PC-3 (cell line): ENCODE results near the gene SLC4A2. TPM values are rescaled to one million over a fixed set of nuclear protein-coding genes. Genes with fewer than 3 reads are reported as not detected.

ENCODE experiments used
- ATAC-seq: fragments of 200-7000 bp; cut with Tn5 transposase; 2 replicates; pipeline ENCODE4 v1.9.1; 2020; ENCODE audit warnings: mild to moderate bottlenecking, moderate library complexity
- BruUV-seq: library from RNA; stranded (reverse); fragments of 400-500 nt; replicated peaks from 2 replicates; lab custom pipeline; 2021; lab: Mats Ljungman, UMichigan
- CTCF ChIA-PET: fragments of 300-600 bp; sonication (Branson Sonifier 250); formaldehyde crosslinking; loops from one replicate; lab custom pipeline; 2022; ENCODE audit warnings: antibody characterized with exemption; lab: Charles Lee
- POLR2A ChIA-PET: fragments of 300-600 bp; sonication (Branson Sonifier 250); formaldehyde crosslinking; loops from one replicate; lab custom pipeline; 2022; ENCODE audit warnings: antibody characterized with exemption; ENCODE audit not compliant: unreplicated experiment; lab: Charles Lee
- DNase-seq: peaks from one replicate; pipeline ENCODE4 v3.0.0-alpha.2; 2015
- H2AFZ ChIP-seq: fragments of 300-600 bp; sonication (generic); 2 replicates; pipeline ENCODE4 v1.6.0; 2016; ENCODE audit warnings: antibody characterized with exemption, low read length
- H3F3A ChIP-seq: fragments of 300-600 bp; sonication (generic); one replicate; pipeline ENCODE4 v1.6.0; 2017; ENCODE audit warnings: antibody characterized with exemption, low read length, control low read depth, mild to moderate bottlenecking; ENCODE audit not compliant: unreplicated experiment
- H3K27ac ChIP-seq: fragments of 300-600 bp; sonication (generic); 2 replicates; pipeline ENCODE4 v1.5.1; 2016; ENCODE audit warnings: mild to moderate bottlenecking, low read length
- H3K27me3 ChIP-seq: fragments of 300-600 bp; sonication (generic); 2 replicates; pipeline ENCODE4 v1.6.1; 2016; ENCODE audit warnings: low read length, mixed read lengths
- H3K36me3 ChIP-seq: fragments of 300-600 bp; sonication (generic); 2 replicates; pipeline ENCODE4 v1.6.1; 2016; ENCODE audit warnings: low read depth, mixed run types, low read length, mixed read lengths
- H3K4me1 ChIP-seq: fragments of 300-600 bp; sonication (generic); 2 replicates; pipeline ENCODE4 v1.5.1; 2016; ENCODE audit warnings: low read length; ENCODE audit not compliant: insufficient read depth
- H3K4me2 ChIP-seq: fragments of 300-600 bp; sonication (generic); 2 replicates; pipeline ENCODE4 v1.6.0; 2016; ENCODE audit warnings: low read length
- H3K4me3 ChIP-seq: fragments of 300-600 bp; sonication (generic); 2 replicates; pipeline ENCODE4 v1.5.1; 2016; ENCODE audit warnings: mild to moderate bottlenecking, low read length, mixed read lengths
- H3K79me2 ChIP-seq: fragments of 300-600 bp; sonication (generic); 2 replicates; pipeline ENCODE4 v1.6.1; 2017; ENCODE audit warnings: low read length, mixed read lengths
- H3K9ac ChIP-seq: fragments of 300-600 bp; sonication (generic); 2 replicates; pipeline ENCODE4 v1.6.0; 2016; ENCODE audit warnings: mild to moderate bottlenecking, low read length
- H3K9me2 ChIP-seq: fragments of 300-600 bp; sonication (generic); replicated peaks from 2 replicates; pipeline ENCODE4 v1.6.1; 2016; ENCODE audit warnings: mixed run types, low read length, mixed read lengths
- H3K9me3 ChIP-seq: fragments of 300-600 bp; sonication (generic); 2 replicates; pipeline ENCODE4 v1.6.1; 2016; ENCODE audit warnings: low read length, mixed read lengths
- H4K20me1 ChIP-seq: fragments of 300-600 bp; sonication (generic); 2 replicates; pipeline ENCODE4 v1.6.1; 2016; ENCODE audit warnings: low read length, mixed read lengths
- EZH2 ChIP-seq: fragments of 300-600 bp; sonication (generic); IDR thresholded peaks from one replicate; pipeline ENCODE4 v1.6.1; 2017; ENCODE audit warnings: antibody characterized with exemption, mild to moderate bottlenecking, low read length; ENCODE audit not compliant: unreplicated experiment
- EZH2phosphoT487 ChIP-seq: fragments of 300-600 bp; sonication (generic); IDR thresholded peaks from 2 replicates; pipeline ENCODE4 v1.6.1; 2018; ENCODE audit warnings: mild to moderate bottlenecking, antibody characterized with exemption, low read length, borderline replicate concordance
- intact Hi-C: fragments of 100-400 bp; cut with micrococcal nuclease; formaldehyde crosslinking; loops from 2 replicates; pipeline ENCODE4 v1.9.0; 2023
- total RNA-seq: library from RNA; depleted of rRNA; stranded (reverse); fragments of >200 nt; gene quantifications from 2 replicates; pipeline ENCODE4 v1.2.3, GENCODE V29; 2014
- TF ChIP-seq, protein P1 (sequence below): fragments of 300-600 bp; sonication (generic); conservative IDR thresholded peaks from 2 replicates; pipeline ENCODE4 v1.5.1; 2017; ENCODE audit warnings: antibody characterized with exemption, low read depth, mild to moderate bottlenecking, low read length

Gene SLC4A2
- total RNA-seq, 1 experiment from 2014 or later: 284 TPM

- Histone ChIP-seq H3K9ac (peak within 1 kb of the TSS; percentile 86), H3K36me3 (no peaks in the 10 kb centered on the region), H3K27ac (peak within 1 kb of the TSS; percentile 81), H3K79me2 (peaks cover 24% of the 10 kb centered on the region), H3F3A (no peaks in the 10 kb centered on the region), H3K4me2 (peak within 1 kb of the TSS; percentile 88), H3K27me3 (no peaks in the 10 kb centered on the region), H3K4me3 (peak within 1 kb of the TSS; percentile 75), H3K4me1 (peaks cover 44% of the 10 kb centered on the region), H4K20me1 (no peaks in the 10 kb centered on the region), H3K9me3 (no peaks in the 10 kb centered on the region), H3K9me2 (no peaks in the 10 kb centered on the region), H2AFZ (peak within 1 kb of the TSS; percentile 72)
- intact Hi-C loops: loop anchor here (1.0 kb wide), 3 partner anchors 30 to 83 kb away; partner anchors contain the start of gene FASTK
- BruUV-seq: TSS peak; percentile 89
- ChIA-PET POLR2A (interaction anchor here (0.6 to 1.0 kb wide), 6 partner anchors 10 to 130 kb away, joined by 3 to 5 read pairs (median 3); no protein-coding TSS in a partner anchor), CTCF (interaction anchor here (0.6 to 1.5 kb wide), 4 partner anchors 17 to 83 kb away, joined by 3 to 12 read pairs (median 4); no protein-coding TSS in a partner anchor)
- ATAC-seq: peak; percentile 87
- peak; percentile 99 for DNase-seq
- TF ChIP-seq, protein P1, sequence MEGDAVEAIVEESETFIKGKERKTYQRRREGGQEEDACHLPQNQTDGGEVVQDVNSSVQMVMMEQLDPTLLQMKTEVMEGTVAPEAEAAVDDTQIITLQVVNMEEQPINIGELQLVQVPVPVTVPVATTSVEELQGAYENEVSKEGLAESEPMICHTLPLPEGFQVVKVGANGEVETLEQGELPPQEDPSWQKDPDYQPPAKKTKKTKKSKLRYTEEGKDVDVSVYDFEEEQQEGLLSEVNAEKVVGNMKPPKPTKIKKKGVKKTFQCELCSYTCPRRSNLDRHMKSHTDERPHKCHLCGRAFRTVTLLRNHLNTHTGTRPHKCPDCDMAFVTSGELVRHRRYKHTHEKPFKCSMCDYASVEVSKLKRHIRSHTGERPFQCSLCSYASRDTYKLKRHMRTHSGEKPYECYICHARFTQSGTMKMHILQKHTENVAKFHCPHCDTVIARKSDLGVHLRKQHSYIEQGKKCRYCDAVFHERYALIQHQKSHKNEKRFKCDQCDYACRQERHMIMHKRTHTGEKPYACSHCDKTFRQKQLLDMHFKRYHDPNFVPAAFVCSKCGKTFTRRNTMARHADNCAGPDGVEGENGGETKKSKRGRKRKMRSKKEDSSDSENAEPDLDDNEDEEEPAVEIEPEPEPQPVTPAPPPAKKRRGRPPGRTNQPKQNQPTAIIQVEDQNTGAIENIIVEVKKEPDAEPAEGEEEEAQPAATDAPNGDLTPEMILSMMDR: peak; percentile 60
- TF ChIP-seq EZH2: no peak
- TF ChIP-seq EZH2phosphoT487: no peak
Observed at GRCh38 chr7:151028131-151028947, 31.1 kb upstream of the SLC4A2 start, which contains the start of gene ABCB8. TSS of gene ABCB8 (plus strand) at chr7:151028450. CDS start at chr7:151028516, 66 bp downstream.

DNA sequence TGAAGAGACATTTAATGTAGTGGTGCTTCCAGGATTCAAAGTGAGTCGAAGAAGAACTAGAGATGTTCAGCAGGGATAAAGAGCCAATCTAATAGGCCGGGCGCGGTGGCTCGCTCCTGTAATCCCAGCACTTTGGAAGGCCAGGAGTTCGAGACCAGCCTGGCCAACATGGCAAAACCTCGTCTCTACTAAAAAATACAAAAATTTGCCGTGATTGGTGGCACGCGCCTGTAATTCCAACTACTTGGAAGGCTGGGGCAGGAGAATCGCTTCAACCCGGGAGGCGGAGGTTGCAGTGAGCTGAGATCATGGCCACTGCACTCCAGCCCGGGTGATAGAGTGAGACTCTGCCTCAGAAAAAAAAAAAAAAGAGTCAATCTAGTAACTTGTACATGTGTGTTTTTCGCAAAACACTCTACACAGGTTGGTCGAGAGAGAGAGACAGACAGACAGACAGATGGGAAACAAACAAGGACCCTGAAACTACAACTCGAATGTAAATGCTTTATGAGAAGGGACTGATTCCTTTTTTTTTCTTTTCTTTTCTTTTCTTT, 30.4 kb upstream of the SLC4A2 start:
- no peaks in the 10 kb centered on the region for H3K9me2 ChIP-seq
- H3K4me3 ChIP-seq: peak overlapping the region; percentile 75
- H3K27ac ChIP-seq: peak overlapping the region; percentile 81
- ATAC-seq: no peak
- H3K36me3 ChIP-seq: no peaks in the 10 kb centered on the region
- peak overlapping the region; percentile 88 for H3K4me2 ChIP-seq
- intact Hi-C loops: loop anchor here (1.0 kb wide), 3 partner anchors 29 to 82 kb away; partner anchors contain the start of gene FASTK
- TF ChIP-seq, protein P1: no peak
- TF ChIP-seq EZH2phosphoT487 (no peak), EZH2 (no peak)
- peak overlapping the region; percentile 72 for H2AFZ ChIP-seq
- H4K20me1 ChIP-seq: no peaks in the 10 kb centered on the region
- no peak for DNase-seq
- no peaks in the 10 kb centered on the region for H3F3A ChIP-seq
- ChIA-PET POLR2A (interaction anchor here (0.7 to 1.0 kb wide), 2 partner anchors 10 to 19 kb away, joined by 3 read pairs; no protein-coding TSS in a partner anchor), CTCF (interaction anchor here (1.5 kb wide), 1 partner anchor 82 kb away, joined by 12 read pairs; no protein-coding TSS in a partner anchor)
- no peaks in the 10 kb centered on the region for H3K27me3 ChIP-seq
- peaks cover 24% of the 10 kb centered on the region for H3K79me2 ChIP-seq
- H3K4me1 ChIP-seq: peaks cover 40% of the 10 kb centered on the region
- no peaks in the 10 kb centered on the region for H3K9me3 ChIP-seq
- BruUV-seq: no TSS peak
- peak overlapping the region; percentile 86 for H3K9ac ChIP-seq
